Mesodermal cell (in vitro differentiated cells): Measurements from ENCODE around the gene RPL35.
"Not testable (repeated sequence)": the region's sequence is repeated elsewhere in the genome, so short reads cannot be mapped to it uniquely, and the experiment has no call there.

Experiments
- H3K27ac ChIP-seq: 2 replicates; pipeline ENCODE4 v1.7.0; 2013; ENCODE audit warnings: mild to moderate bottlenecking, low read depth, low read length, moderate library complexity; ENCODE audit not compliant: severe bottlenecking
- H3K36me3 ChIP-seq: 2 replicates; pipeline ENCODE4 v1.7.1; 2013; ENCODE audit warnings: mild to moderate bottlenecking, low read length, moderate library complexity; ENCODE audit not compliant: control insufficient read depth, insufficient read depth
- H3K4me1 ChIP-seq: one replicate; pipeline ENCODE4 v1.7.1; 2013; ENCODE audit warnings: mild to moderate bottlenecking, low read length; ENCODE audit not compliant: insufficient read depth, control insufficient read depth, poor library complexity, severe bottlenecking
- H3K4me3 ChIP-seq: 2 replicates; pipeline ENCODE4 v1.7.0; 2013; ENCODE audit warnings: low read length, control low read depth, mild to moderate bottlenecking; ENCODE audit not compliant: insufficient read depth, poor library complexity, severe bottlenecking; ENCODE audit errors: extremely low read depth
- H3K9me3 ChIP-seq: 2 replicates; pipeline ENCODE4 v1.7.1; 2013; ENCODE audit warnings: mild to moderate bottlenecking, low read length, moderate library complexity; ENCODE audit not compliant: control insufficient read depth
- WGBS, 2 experiments: methylation state at CpG; one replicate each; pipeline ENCODE4 v1.1.5; 2013; ENCODE audit warnings: missing lambda C conversion rate in 2 of 2; ENCODE audit not compliant: insufficient coverage in 2 of 2; 5-methylcytosine and 5-hydroxymethylcytosine counted together

Gene RPL35

GRCh38 chr9:124838132-124838531 lies 23.6 kb downstream of the RPL35 start:
- not testable (repeated sequence) for H3K4me1 ChIP-seq, H3K27ac ChIP-seq, H3K4me3 ChIP-seq, H3K9me3 ChIP-seq, H3K36me3 ChIP-seq
- WGBS, 2 experiments = 71% methylated on average over 1 of the region's 5 CpGs; no CpG with 5 or more reads in 1 of the 2 experiments

GRCh38 chr9:124835026-124835557 lies 26.7 kb downstream of the RPL35 start:
- H3K4me3 ChIP-seq = no peak overlapping the region
- WGBS, 2 experiments = 87 to 91% methylated on average over 11 to 12 of the region's 13 CpGs
- no peak overlapping the region for H3K27ac ChIP-seq
- H3K4me1 ChIP-seq = no peaks in the 10 kb centered on the region
- H3K36me3 ChIP-seq = no peaks in the 10 kb centered on the region
- H3K9me3 ChIP-seq = no peaks in the 10 kb centered on the region

GRCh38 chr9:124834591-124834990 lies 27.2 kb downstream of the RPL35 start:
- no peak overlapping the region for H3K27ac ChIP-seq
- WGBS, 2 experiments = 75 to 92% methylated on average over 4 to 7 of the region's 7 CpGs
- H3K36me3 ChIP-seq = no peaks in the 10 kb centered on the region
- H3K9me3 ChIP-seq = no peaks in the 10 kb centered on the region
- H3K4me1 ChIP-seq = no peaks in the 10 kb centered on the region
- H3K4me3 ChIP-seq = no peak overlapping the region

GRCh38 chr9:124831642-124832364 lies 30.0 kb downstream of the RPL35 start:
- 88 to 89% methylated on average over 8 of the region's 9 CpGs for WGBS, 2 experiments
- no peaks in the 10 kb centered on the region for H3K36me3 ChIP-seq
- H3K4me1 ChIP-seq = no peaks in the 10 kb centered on the region
- no peak overlapping the region for H3K27ac ChIP-seq
- H3K9me3 ChIP-seq = no peaks in the 10 kb centered on the region
- no peak overlapping the region for H3K4me3 ChIP-seq

GRCh38 chr9:124830593-124830992 lies 31.2 kb downstream of the RPL35 start:
- WGBS, 2 experiments = 44 to 67% methylated on average over 2 to 3 of the region's 4 CpGs
- Histone ChIP-seq H3K4me3 (no peak overlapping the region), H3K9me3 (no peaks in the 10 kb centered on the region), H3K4me1 (no peaks in the 10 kb centered on the region), H3K36me3 (no peaks in the 10 kb centered on the region), H3K27ac (no peak overlapping the region)

- H3K27ac ChIP-seq = no peak overlapping the region
- H3K4me1 ChIP-seq = no peaks in the 10 kb centered on the region
- no peaks in the 10 kb centered on the region for H3K9me3 ChIP-seq
- no peak overlapping the region for H3K4me3 ChIP-seq
- 62 to 83% methylated on average over 2 of the region's 5 CpGs for WGBS, 2 experiments
- H3K36me3 ChIP-seq = no peaks in the 10 kb centered on the region
These were observed 32.5 kb downstream of the RPL35 start for GRCh38 chr9:124829334-124829669.

GRCh38 chr9:124828489-124829333 lies 33.0 kb downstream of the RPL35 start:
- H3K27ac ChIP-seq = no peak overlapping the region
- no peaks in the 10 kb centered on the region for H3K36me3 ChIP-seq
- no peaks in the 10 kb centered on the region for H3K9me3 ChIP-seq
- H3K4me1 ChIP-seq = no peaks in the 10 kb centered on the region
- no peak overlapping the region for H3K4me3 ChIP-seq
- 60 to 74% methylated on average over 1 to 2 of the region's 2 CpGs for WGBS, 2 experiments

GRCh38 chr9:124820698-124821623 lies 40.8 kb downstream of the RPL35 start:
- no peak overlapping the region for H3K4me3 ChIP-seq
- H3K9me3 ChIP-seq = no peaks in the 10 kb centered on the region
- no peaks in the 10 kb centered on the region for H3K36me3 ChIP-seq
- WGBS, 2 experiments = 85% methylated on average over 11 to 12 of the region's 12 CpGs
- H3K27ac ChIP-seq = peak overlapping the region; percentile 2
- peaks cover 21% of the 10 kb centered on the region for H3K4me1 ChIP-seq

- Histone ChIP-seq H3K9me3 (no peaks in the 10 kb centered on the region), H3K4me3 (no peak overlapping the region), H3K27ac (peak overlapping the region; percentile 59), H3K4me1 (peaks cover 30% of the 10 kb centered on the region), H3K36me3 (no peaks in the 10 kb centered on the region)
- WGBS, 2 experiments = 73 to 75% methylated on average over 13 to 15 of the region's 18 CpGs
These were observed 43.1 kb downstream of the RPL35 start for GRCh38 chr9:124818431-124819281.
